Femur (tissue), 1 donor: ENCODE measurements around the gene HEPHL1.
"Not testable (repeated sequence)": the region's sequence is repeated elsewhere in the genome, so short reads cannot be mapped to it uniquely, and the experiment has no call there.

Source experiments
- DNase-seq: peaks from one replicate; pipeline ENCODE4 v3.0.0-alpha.2; 2017

Gene HEPHL1

DNA sequence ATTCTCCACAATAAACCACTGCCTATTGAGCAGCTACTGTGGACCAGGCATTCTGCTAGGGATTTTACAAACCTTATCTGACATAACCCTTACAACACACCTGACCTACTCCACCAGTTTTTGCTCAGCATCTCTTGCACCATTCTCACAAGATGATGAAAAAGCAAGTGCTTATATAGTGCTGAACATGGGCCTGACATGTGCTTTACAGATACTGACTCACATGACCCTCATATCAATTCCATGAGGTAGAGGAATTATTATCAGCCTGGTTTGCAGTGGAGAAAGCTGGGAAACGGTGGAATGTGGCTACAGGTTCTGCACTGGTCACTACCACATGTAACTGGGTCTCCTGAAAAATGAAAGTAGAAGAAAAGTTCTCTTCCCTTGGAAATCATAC lies 69.9 kb downstream of the HEPHL1 start:
- DNase-seq: no peak

DNA sequence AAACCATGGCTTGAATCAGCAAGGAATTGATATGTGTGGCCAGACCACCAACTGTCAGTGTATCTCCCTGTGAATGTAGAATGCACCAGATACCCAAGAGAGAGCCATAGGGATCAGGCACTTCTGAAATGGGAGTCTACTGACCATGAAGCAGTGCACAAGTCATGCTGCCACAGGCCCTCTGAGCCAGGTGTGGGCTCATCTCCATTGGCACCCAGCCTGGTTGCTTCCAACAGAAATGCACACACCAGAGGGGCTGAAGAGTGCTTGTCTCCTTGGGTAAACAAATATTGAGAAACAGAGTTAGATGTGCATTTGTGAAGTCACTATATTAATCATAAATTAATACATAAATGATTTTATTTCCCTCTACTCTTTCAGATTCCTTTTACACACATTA lies 79.1 kb downstream of the HEPHL1 start:
- no peak for DNase-seq

DNA sequence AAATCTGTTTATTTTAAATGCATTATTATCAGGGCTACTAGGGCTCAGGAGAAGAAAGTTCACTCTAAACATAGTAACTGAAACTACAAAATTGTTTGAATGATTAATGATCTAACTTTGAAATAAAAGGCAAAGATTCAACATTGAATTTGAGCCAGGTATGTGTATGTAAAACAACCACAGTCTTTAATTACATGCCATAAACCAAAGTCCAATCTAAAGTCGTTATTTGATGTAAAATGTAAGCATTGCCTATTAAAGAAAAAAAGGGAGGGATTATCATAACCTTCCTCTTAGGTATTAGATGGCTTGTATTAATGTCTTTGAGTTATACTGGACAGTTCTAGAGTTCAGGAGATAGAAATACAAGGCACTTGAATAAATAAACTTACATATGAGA lies 82.3 kb downstream of the HEPHL1 start:
- no peak for DNase-seq

DNA sequence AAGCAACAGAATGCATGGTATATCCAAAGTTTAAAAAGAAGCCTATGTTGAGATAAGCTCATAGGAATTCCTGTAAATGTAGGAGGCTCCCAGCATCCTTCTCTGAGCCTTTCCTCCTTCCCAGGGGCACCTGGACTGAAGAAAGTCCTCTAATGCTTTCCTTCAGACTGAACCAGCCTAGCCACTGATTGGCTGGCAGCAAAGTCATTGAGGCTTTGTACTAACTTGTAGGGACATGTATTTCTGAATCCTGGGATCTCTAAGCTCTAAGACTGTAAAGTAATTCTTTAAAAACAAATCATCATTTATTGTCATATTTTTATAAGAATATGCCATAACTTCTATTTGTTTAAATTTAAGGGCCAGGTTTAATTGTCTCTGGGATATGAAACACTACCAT lies 83.6 kb downstream of the HEPHL1 start:
- DNase-seq: no peak

DNA sequence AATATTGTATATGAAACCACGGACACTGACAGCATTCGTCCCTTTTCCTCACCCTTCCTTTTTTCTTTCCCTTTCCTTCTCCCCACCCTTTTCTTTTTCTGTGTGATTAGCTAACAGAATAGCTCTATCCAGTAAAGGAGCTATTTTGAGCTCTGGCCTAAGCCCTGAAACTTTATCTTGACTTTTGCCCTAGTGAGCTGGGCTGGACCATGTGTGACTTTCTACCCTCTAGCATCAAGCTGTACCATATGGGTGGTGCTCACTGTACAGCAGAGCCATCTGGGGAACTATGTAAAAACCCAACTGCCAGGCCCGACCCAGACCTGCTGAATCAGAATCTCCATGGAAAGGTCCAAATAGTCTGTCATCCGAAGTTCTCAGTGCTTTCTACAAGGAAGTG lies 85.6 kb downstream of the HEPHL1 start:
- no peak for DNase-seq

DNA sequence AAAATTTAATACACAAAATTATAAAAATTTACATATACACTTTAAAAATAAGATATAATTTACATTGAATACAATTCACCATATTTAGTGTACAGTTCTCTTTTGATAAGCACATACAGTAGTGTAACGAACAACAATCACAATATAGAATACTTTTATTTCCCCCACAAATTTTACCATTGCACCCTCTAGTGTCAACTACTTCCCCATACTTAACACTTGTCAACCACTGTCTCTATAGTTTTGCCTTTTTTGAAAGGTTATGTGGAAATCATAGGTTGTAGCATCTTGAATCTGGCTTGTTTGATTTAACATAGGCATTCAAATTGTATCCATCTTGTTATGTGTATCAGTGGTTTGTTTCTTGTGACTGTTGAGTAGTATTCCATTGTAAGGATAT lies 86.2 kb downstream of the HEPHL1 start:
- DNase-seq: no peak

DNA sequence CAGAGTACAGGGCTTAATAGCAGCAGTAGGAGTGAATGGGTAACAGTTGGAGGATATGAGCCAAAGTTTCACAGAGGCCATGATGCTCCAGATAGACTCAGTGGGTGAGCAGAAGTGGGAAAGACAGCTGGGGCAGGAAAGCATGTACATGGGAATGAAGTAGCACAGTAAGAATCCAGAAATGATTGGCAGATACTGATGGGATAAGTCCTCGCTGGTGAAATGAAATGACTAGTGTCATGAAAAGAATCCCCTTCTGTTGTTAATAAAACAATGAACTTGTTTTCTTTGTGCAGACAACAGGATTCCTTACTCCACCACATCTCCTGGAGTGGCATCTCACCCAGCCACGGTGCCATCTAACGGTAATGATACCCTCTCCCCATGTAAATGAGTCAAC lies 90.1 kb downstream of the HEPHL1 start:
- DNase-seq: no peak

DNA sequence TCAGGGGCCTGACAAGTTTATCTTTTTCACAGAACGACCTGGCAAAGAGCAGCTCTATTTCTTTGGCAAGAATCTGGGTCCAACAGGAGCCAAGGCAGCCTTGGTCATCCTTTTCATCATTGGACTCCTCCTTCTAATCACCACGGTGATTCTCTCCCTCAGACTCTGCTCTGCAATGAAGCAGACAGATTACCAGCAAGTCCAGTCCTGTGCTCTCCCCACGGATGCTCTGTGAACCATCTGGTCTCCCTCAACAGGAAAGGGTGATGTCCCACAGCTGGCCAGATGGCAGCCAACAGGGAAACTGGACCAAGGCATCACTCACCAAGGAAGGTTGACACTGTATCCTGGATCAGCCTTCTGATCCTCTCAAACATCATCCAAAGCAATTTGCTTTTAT lies 90.5 kb downstream of the HEPHL1 start:
- DNase-seq: no peak

DNA sequence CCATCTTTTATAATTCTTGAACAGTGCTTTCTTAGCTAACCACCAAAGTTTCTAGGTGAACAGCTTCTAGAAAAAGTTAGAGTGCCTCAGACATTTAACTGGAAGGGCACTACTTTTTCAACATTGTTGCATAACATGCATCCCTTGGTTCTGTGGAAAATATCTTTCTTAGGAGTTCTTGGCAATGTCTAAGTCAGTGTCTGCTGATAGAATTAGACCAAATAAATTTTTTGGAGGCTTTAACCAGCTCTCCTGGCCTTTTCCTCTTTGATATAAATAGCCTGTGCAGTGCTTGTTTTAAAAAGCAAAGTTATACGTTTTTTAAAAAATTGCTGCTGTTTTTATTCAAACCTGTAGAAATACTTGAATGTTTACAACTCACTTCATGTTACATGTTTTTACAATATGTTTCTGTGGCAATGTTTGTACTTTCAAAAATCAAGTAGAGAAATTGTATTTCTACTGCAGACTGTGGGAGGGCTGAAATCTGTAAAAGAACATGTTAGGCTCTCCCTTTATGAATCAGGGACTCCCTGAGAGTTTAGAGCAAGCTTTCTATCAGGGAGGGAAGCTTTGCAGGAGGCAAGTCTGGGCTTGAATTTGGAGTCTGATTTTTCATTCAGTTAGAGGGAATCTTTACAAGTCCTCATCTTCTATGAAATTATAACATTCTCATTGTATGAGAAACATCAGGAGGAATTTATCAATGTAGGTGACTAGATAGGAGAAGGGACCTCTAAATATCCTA lies 91.2 kb downstream of the HEPHL1 start:
- DNase-seq: no peak

DNA sequence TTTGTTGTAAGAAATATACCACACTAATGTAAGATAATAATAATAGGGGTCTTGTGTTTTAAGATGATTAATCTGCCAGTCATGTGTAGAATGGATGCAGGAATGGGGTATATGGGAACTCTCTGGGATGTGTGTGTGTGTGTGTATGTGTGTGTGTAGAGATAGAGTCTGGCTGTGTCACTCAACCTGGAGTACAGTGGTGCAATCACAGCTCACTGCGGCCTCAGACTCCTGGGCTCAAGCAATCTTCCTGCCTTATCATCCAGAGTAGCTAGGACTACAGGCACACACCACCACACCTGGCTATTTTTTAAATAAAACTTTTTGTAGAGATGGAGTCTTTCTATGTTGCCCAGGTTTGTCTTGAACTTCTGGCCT lies 96.0 kb downstream of the HEPHL1 start:
- no peak for DNase-seq

DNA sequence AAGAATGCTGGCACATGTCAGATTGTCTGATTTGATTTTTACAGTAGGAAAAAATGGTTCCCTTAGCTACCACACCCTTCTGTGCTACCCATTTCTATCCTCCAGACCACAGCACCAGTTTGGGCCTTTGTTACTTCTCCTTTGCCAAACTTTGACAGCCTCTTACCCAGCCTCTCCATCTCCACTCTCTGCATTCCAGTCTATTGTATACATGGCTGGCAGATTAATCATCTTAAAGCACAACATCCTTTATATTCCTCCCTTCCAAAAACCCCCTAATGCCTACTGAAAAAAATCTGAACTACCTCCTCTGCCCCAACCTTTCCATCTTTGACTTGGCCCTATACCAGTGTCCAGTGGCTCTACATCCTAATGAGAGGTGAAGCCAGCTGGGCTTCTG lies 96.7 kb downstream of the HEPHL1 start:
- no peak for DNase-seq

DNA sequence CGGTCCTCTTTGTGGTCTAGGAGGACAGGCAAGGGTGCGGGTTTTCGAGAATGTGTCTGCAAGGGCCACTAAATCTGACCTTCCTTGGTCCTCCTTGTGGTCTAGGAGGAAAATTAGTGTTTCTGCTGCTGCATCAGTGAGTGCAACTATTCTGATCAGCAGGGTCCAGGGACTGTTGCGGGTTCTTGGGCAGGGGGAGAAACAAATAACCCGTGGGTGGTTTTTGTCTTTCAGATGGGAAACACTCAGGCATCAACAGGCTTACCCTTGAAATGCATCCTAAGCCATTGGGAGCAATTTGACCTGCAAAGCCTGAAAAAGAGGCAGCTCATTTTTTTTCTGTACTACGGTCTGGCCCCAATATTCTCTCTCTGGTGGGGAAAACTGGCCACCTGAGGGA lies 98.5 kb downstream of the HEPHL1 start:
- DNase-seq: not testable (repeated sequence)

DNA sequence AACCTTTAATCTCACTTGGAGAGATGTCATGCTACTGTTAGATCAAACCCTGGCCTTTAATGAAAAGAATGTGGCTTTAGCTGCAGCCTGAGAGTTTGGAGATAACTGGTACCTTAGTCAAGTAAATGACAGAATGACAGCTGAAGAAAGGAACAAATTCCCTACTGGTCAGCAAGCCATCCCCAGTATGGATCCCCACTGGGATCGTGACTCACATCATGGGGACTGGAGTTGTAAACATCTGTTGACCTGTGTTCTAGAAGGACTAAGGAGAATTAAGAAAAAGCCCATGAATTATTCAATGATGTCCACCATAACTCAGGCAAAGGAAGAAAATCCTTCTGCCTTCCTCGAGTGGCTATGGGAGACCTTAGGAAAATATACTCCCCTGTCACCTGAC lies 99.4 kb downstream of the HEPHL1 start:
- not testable (repeated sequence) for DNase-seq

DNA sequence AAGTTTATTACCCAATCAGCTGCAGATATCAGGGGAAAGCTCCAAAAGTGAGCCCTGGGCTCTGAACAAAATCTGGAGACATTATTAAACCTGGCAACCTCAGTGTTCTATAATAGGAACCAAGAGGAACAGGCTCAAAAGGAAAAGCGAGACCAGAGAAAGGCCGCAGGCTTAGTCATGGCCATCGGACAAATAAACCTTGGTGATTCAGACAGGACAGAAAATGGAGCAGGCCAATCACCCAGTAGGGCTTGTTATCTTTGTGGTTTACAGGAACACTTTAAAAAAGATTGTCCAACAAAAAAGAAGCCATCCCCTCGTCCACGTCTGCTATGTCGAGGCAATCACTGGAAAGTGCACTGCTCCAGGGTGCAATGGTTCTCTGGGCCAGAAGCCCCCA lies 99.8 kb downstream of the HEPHL1 start:
- DNase-seq: no peak

DNA sequence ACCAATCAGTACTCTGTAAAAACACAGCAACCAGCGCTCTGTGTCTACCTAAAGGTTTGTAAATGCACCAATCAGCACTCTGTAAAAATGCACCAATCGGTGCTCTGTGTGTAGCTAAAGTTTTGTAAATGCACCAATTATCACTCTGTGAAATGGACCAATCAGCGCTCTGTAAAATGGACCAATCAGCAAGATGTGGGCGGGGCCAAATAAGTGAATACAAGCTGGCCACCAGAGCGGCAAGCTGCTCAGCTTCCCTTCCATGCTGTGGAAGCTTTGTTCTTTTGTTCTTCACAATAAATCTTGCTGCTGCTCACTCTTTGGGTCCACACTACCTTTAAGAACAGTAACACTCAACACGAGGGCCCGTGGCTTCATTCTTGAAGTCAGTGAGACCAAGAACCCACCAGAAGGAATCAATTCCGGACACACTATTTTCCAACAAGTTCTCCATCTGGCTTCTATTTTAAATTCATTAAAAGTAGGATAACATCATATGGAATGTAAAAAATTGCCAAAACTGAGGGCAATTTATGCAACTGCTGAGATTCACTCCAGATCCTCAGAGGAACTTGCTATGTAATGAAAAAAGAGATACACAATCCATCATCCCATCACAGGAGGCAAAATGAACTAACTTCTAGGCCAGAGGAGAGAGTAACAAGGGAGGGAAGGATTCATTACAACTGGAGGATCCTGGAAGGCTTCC lies 104.4 kb downstream of the HEPHL1 start:
- no peak for DNase-seq

DNA sequence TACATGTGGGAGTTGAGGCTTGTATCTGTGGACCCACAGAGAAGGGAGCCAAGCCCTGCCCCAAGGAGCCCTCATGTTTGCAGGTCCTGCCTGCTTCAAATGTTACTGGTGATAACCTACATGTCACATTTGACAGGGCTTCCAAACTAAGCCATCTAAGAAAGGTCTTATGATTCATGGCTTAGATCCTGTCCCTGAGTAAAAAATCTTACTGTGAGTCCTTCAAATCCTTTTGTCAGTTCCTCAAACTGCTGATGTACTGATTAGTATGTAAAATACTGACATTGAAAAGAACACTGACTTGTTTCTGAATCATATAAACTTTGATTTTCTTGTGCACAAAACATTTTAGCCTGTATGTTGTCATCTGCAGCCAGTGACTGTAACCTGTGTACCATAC lies 106.5 kb downstream of the HEPHL1 start:
- no peak for DNase-seq

DNA sequence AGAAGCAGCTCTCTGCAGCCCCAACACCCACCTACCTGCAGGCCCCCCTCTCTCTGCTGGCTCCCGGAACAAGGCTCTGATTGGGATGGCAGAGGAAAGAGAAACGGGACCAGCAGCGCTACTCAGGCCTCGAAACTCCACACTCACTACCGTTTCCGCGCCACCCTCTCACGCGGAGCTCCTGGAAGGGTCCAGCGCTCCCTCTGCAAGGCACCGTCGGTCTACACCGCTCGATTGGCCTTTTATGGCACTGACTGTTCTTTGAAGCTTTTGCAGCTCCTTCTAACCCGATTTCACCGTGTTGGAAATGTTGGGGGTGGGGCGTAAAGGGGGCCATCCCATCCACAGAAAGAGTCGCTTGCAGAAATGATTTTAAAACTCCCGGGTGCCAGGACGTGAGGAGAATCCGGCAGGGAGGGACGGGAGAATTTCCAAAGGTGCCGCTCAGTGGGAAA lies 107.2 kb downstream of the HEPHL1 start:
- DNase-seq: no peak

DNA sequence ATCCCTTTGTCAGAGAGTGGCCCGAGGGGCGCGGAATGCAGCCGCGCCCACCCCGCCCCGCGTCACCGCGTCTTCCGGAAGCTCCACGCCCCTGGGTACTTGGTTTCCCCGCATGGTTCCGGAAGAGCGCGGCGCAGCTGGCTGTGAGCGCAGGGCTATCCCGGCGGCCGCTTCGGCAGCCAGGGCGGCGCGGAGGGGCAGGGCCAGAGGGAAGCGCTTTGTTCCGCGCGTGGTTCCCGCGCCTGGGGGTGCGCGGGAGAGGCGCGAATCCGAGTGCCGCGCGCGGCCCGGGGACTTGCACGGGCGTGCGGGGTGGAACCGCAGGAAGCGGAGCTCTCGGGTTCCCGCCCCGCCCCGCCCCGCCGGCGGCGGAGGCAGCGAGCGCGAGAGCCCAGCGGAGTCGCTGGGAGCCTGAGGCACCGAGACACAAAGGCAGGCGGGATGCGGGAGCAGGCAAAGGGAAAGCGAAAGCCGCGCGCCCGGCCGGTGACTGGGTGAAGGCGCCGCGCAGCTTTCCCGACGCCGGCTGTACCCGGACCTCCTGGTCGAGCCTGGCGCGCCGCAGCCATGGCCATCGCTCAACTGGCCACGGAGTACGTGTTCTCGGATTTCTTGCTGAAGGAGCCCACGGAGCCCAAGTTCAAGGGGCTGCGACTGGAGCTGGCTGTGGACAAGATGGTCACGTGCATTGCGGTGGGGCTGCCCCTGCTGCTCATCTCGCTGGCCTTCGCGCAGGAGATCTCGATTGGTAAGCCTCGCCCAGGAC lies 107.8 kb downstream of the HEPHL1 start, which contains the start of gene PANX1:
Gene PANX1 (plus strand): TSS at position 96 of the 766 bp plus-strand sequence. CDS start 472 bp downstream, at position 568.
- peak; percentile 88 for DNase-seq

DNA sequence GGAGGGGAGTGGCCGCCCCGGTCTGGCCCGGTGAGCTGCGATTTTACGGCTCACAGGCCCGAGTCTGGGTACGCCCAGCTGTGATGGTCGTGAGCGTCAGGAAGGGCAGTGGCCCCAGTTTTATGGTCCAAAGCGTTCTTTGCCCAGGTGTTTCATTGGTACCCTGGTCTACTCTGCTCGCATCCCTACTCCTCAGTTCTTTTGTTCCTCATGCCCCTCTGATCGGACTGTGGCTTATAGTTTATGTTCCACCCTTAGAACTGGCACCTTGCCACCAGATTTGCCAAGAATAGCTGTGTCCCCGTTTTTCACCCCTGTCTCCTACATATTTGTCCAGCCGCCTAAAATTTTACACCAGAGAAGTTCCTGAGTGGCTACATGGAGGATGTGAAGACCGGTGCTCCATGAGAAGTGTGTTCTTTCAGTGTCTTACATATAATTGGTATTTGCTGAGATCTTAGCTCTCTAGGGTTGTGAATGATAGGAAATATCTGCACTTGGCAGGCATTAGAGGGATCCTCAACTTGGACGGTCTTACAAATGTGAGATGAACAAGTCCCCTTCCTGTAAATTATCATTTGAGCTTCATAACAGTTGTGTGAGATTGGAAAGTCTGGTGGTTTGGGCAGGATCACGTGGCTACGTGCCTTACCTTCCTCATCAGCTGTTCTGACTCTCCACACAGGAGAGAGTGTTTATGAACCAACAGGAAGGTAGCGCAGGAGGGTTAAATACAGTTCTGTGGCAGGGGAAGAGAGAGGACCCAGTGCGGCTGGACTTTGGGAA lies 108.6 kb downstream of the HEPHL1 start:
- no peak for DNase-seq

DNA sequence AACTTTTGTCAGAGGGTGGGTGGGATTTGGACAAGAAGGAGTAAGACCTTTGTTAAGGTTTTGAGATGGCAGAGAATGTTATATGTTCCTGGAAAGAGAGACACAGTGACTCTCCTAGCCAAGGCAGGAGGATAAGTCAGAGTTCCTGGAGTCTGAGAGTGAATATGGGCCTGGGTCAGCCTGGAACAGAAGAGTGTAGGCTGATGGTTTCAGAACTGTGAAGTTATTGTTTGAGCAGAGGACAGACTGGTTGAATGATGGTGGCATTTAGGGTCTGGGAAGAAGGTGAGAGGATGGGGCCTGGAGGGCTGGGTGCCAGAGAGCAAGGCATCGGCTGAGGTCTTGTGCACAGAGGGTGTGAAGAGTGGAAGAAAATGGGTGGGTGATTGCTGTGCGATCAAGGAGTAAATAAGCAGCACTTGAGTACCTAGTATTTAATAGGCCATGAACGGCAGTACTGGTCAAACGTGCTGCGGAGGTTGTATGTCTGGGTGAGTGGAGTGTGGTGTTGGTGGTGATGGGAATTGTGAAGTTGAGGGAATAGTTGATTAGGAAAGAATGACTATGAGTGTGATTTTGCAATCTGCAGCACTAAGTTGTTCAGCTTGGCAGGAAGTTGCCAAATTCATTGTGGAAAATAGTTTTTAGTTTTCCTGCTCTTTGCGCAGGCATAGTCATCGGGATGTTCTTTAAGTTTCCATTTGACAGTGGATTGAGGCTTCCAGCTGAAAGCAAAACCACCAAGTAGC lies 109.3 kb downstream of the HEPHL1 start:
- DNase-seq: no peak

DNA sequence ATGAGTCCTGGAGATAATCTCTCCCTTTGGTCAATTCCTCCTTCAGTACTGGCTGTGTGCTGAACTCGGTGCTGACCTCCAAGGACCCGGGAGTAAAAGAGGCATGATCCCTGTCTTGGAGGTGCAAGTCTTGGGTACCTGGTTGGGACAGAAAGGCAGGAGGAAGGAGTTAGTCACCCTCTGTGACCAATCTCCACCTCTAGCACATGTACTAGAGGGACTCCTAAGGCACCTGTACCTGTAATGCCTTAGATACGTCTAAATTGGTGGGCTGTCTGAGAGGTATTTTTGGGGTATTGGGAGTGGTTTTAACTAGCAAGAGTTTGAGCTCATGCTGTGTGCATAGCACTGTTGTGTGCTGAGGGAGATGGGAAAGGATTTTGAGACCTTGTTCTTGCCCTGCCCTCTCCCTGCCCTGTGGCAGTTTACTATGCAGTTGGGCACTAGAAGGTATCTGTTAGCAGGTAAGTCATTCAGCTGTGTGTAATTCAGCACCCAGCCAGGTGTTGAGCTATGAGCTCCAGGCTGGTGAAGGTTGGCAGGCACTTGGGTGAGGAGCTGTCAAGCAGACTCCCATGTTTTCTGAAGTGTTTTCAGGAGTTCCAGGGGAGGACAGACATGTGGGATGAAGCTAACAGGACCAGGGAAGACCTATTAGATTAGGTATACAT lies 110.0 kb downstream of the HEPHL1 start:
- DNase-seq: no peak

DNA sequence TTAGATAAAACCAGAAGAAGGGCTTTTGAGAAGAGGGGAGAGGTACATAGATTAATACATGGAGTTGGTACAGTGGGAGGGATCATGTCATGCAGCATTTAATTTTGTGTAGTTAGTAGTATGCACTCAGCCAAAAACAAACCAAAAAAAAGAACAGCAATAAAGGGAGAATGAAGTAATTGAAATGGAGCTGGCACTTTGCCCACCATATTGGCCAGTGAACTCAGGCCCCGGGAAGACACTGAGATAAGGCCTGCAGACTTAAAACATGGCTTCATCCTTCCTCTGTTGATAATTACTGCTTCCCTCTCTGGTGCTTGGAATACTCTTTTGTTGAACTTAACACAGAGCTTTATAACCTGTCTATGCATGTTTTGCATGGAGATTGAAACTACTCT lies 110.6 kb downstream of the HEPHL1 start:
- no peak for DNase-seq
